IMR-90 (cell line): ENCODE data around the gene S100A2. TPM values are rescaled to one million over a fixed set of nuclear protein-coding genes. Genes with fewer than 3 reads are reported as not detected.
"Not testable (repeated sequence)": the region's sequence is repeated elsewhere in the genome, so short reads cannot be mapped to it uniquely, and the experiment has no call there.

ENCODE experiments used
- ATAC-seq: fragments of 200-7000 bp; cut with Tn5 transposase; 2 replicates; pipeline ENCODE4 v1.9.1; 2020; ENCODE audit warnings: low read depth, mild to moderate bottlenecking, moderate library complexity
- BruUV-seq: library from RNA; stranded (reverse); fragments of 400-500 nt; replicated peaks from 2 replicates; lab custom pipeline; 2021; lab: Mats Ljungman, UMichigan
- CTCF ChIA-PET: fragments of 300-600 bp; formaldehyde crosslinking; extraction: SDS; loops from one replicate; lab custom pipeline; 2021; ENCODE audit warnings: antibody characterized with exemption; lab: Yijun Ruan, JAX
- POLR2A ChIA-PET: fragments of 300-600 bp; sonication (Branson Sonifier 250); formaldehyde crosslinking; loops from one replicate; lab custom pipeline; 2022; ENCODE audit warnings: antibody characterized with exemption; ENCODE audit not compliant: unreplicated experiment; lab: Charles Lee
- DNase-seq: peaks from one replicate; pipeline ENCODE4 v3.0.0; 2013
- H2AFZ ChIP-seq: replicated peaks from 2 replicates; pipeline ENCODE3; 2013; ENCODE audit warnings: low read length, mild to moderate bottlenecking; ENCODE audit not compliant: poor library complexity
- H2AK5ac ChIP-seq: 2 replicates; pipeline ENCODE4 v1.6.1; 2013; ENCODE audit warnings: low read depth, low read length, inconsistent platforms
- H2AK9ac ChIP-seq: replicated peaks from 2 replicates; pipeline ENCODE3; 2013; ENCODE audit warnings: mild to moderate bottlenecking, low read depth, low read length, moderate library complexity; ENCODE audit not compliant: poor library complexity
- H2BK120ac ChIP-seq: 2 replicates; pipeline ENCODE4 v1.6.1; 2013; ENCODE audit warnings: low read depth, low read length, inconsistent platforms
- H2BK15ac ChIP-seq: 3 replicates; pipeline ENCODE4 v1.6.1; 2013; ENCODE audit warnings: low read depth, low read length, inconsistent platforms
- H2BK20ac ChIP-seq: 2 replicates; pipeline ENCODE4 v1.6.1; 2013; ENCODE audit warnings: low read depth, mild to moderate bottlenecking, inconsistent platforms, low read length, moderate library complexity
- H2BK5ac ChIP-seq: 2 replicates; pipeline ENCODE4 v1.6.1; 2013; ENCODE audit warnings: mild to moderate bottlenecking, low read depth, low read length, inconsistent platforms; ENCODE audit not compliant: poor library complexity, severe bottlenecking
- H3K14ac ChIP-seq: replicated peaks from 2 replicates; pipeline ENCODE4 v1.6.1; 2013; ENCODE audit warnings: low read depth, low read length, inconsistent platforms
- H3K18ac ChIP-seq: 2 replicates; pipeline ENCODE4 v1.6.1; 2013; ENCODE audit warnings: low read depth, low read length, control low read depth
- H3K23ac ChIP-seq: 2 replicates; pipeline ENCODE4 v1.6.1; 2013; ENCODE audit warnings: low read depth, low read length, inconsistent platforms
- H3K27ac ChIP-seq: 2 replicates; pipeline ENCODE4 v1.5.1; 2013; ENCODE audit warnings: mild to moderate bottlenecking, control low read depth, low read length; ENCODE audit not compliant: insufficient read depth
- H3K27me3 ChIP-seq: 2 replicates; pipeline ENCODE4 v1.6.1; 2013; ENCODE audit warnings: low read length; ENCODE audit not compliant: control insufficient read depth, insufficient read depth
- H3K36me3 ChIP-seq: 2 replicates; pipeline ENCODE4 v1.6.1; 2013; ENCODE audit warnings: low read length, mixed read lengths; ENCODE audit not compliant: control insufficient read depth, insufficient read depth
- H3K4ac ChIP-seq: 2 replicates; pipeline ENCODE4 v1.6.1; 2013; ENCODE audit warnings: low read depth, low read length, inconsistent platforms
- H3K4me1 ChIP-seq: 2 replicates; pipeline ENCODE4 v1.6.1; 2013; ENCODE audit warnings: low read length, mixed read lengths; ENCODE audit not compliant: control insufficient read depth, insufficient read depth
- H3K4me2 ChIP-seq: 2 replicates; pipeline ENCODE4 v1.6.1; 2013; ENCODE audit warnings: low read depth, mild to moderate bottlenecking, control low read depth, low read length, moderate library complexity
- H3K4me3 ChIP-seq: 2 replicates; pipeline ENCODE4 v1.5.1; 2013; ENCODE audit warnings: low read depth, mild to moderate bottlenecking, control low read depth, low read length, moderate library complexity; ENCODE audit not compliant: insufficient read depth
- H3K56ac ChIP-seq: 2 replicates; pipeline ENCODE4 v1.6.1; 2013; ENCODE audit warnings: low read length, inconsistent platforms; ENCODE audit not compliant: insufficient read depth; ENCODE audit errors: extremely low read depth
- H3K79me1 ChIP-seq, 2 experiments: 2 replicates each; pipeline ENCODE4 v1.6.1; 2013; ENCODE audit warnings: low read length in 2 of 2, inconsistent platforms in 1 of 2, low read depth in 1 of 2
- H3K9ac ChIP-seq: 2 replicates; pipeline ENCODE4 v1.6.1; 2013; ENCODE audit warnings: low read depth, low read length, control low read depth
- H3K9me1 ChIP-seq: 2 replicates; pipeline ENCODE4 v1.6.1; 2013; ENCODE audit warnings: low read length, inconsistent platforms; ENCODE audit not compliant: insufficient read depth
- H3K9me3 ChIP-seq: 2 replicates; pipeline ENCODE4 v1.6.1; 2013; ENCODE audit warnings: low read length; ENCODE audit not compliant: control insufficient read depth, insufficient read depth
- H4K20me1 ChIP-seq: 2 replicates; pipeline ENCODE4 v1.6.1; 2013; ENCODE audit warnings: low read length, inconsistent platforms; ENCODE audit not compliant: insufficient read depth
- H4K5ac ChIP-seq: 2 replicates; pipeline ENCODE4 v1.6.1; 2013; ENCODE audit warnings: mild to moderate bottlenecking, low read depth, low read length, control low read depth
- H4K8ac ChIP-seq, 2 experiments: 2 replicates each; pipeline ENCODE4 v1.6.1; 2013; ENCODE audit warnings: low read depth in 2 of 2, low read length in 2 of 2, control low read depth in 1 of 2, inconsistent platforms in 1 of 2
- H4K91ac ChIP-seq: 2 replicates; pipeline ENCODE4 v1.6.1; 2013; ENCODE audit warnings: low read depth, low read length, inconsistent platforms; ENCODE audit not compliant: insufficient read depth
- WGBS, 2 experiments: methylation state at CpG; one replicate each; pipeline versions ENCODE4 v1.1.5 to v1.1.7; 2013; ENCODE audit warnings: missing lambda C conversion rate in 2 of 2; ENCODE audit not compliant: insufficient read length in 1 of 2; ENCODE audit errors: extremely low coverage in 2 of 2; 5-methylcytosine and 5-hydroxymethylcytosine counted together
- dilution Hi-C: fragments of 300-500 bp; cut with HindIII; formaldehyde crosslinking; loops from one replicate; pipeline ENCODE4 v1.14.3; 2018; ENCODE audit warnings: low sequenced_read_pairs; ENCODE audit not compliant: unreplicated experiment
- in situ Hi-C: fragments of 300-500 bp; cut with MboI; formaldehyde crosslinking; loops from 3 replicates; pipeline ENCODE4 v1.14.3; 2019; ENCODE audit warnings: low sequenced_read_pairs, inconsistent platforms, mixed read lengths
- intact Hi-C: fragments of 100-400 bp; cut with micrococcal nuclease; formaldehyde crosslinking; loops from 2 replicates; pipeline ENCODE4 v1.10.0; 2022
- polyA plus RNA-seq, 3 experiments: library from polyadenylated mRNA; depleted of rRNA; stranded (reverse); fragments of >200 nt; gene quantifications; 2 replicates each; pipeline ENCODE4 v1.2.3, GENCODE V29; 2012; ENCODE audit warnings: low replicate concordance in 1 of 3
- total RNA-seq: library from RNA; depleted of rRNA; stranded (reverse); fragments of >200 nt; gene quantifications from 2 replicates; pipeline ENCODE4 v1.2.3, GENCODE V29; 2012

S100A2 gene
- total and polyA plus RNA-seq, 2 of the 4 experiments (the other 2 are of a cell fraction): 3.6 to 7.9 TPM

DNA sequence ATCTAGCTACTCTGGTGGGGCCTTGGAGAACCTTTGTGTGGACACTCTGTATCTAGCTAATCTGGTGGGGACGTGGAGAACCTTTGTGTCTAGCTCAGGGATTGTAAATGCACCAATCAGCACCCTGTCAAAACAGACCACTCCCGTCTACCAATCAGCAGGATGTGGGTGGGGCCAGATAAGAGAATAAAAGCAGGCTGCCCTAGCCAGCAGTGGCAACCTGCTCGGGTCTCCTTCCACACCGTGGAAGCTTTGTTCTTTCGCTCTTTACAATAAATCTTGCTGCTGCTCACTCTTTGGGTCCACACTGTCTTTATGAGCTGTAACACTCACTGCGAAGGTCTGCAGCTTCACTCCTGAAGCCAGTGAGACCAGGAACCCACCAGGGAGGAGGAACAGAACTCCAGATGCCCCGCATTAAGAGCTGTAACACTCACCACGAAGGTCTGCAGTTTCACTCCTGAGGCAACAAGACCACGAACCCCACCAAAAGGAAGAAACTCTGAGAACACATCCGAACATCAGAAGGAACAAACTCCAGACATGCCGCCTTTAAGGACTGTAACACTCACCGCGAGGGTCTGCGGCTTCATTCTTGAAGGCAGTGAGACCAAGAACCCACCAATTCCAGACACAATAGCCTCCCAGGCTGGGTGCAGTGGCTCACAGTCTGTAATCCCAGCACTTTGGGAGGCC is 43.1 kb downstream of the S100A2 start:
- in situ Hi-C loops, dilution Hi-C loops, H3K36me3 ChIP-seq: not testable (repeated sequence)

DNA sequence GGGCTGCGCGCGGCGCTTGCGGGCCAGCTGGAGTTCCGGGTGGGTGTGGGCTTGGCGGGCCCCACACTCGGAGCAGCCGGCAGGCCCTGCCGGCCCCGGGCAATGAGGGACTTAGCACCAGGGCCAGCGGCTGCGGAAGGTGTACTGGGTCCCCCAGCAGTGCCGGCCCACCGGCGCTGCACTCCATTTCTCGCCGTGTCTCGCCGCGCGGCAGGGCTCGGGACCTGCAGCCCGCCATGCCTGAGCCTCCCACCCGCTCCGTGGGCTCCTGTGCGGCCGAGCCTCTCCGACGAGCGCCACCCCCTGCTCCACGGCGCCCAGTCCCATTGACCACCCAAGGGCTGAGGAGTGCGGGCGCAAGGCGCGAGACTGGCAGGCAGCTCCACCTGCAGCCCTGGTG is 43.8 kb downstream of the S100A2 start:
- CTCF ChIA-PET: interaction anchor here (0.6 to 2.3 kb wide), 2 partner anchors 11 to 34 kb away, joined by 5 to 8 read pairs; no protein-coding TSS in a partner anchor
- intact Hi-C loops, in situ Hi-C loops: not testable (repeated sequence)

More for the DNA sequence above, 43.1 kb downstream of the S100A2 start:
- H2AK9ac ChIP-seq, H2AK5ac ChIP-seq, H2AFZ ChIP-seq, DNase-seq, CTCF ChIA-PET, H2BK120ac ChIP-seq, H4K8ac ChIP-seq, H3K14ac ChIP-seq, BruUV-seq, POLR2A ChIA-PET, H3K4me3 ChIP-seq, H3K18ac ChIP-seq, H3K4me2 ChIP-seq, H3K27me3 ChIP-seq, H3K56ac ChIP-seq, H4K91ac ChIP-seq, ATAC-seq, H4K20me1 ChIP-seq, H3K79me1 ChIP-seq, H2BK5ac ChIP-seq, H3K4ac ChIP-seq, H4K5ac ChIP-seq, H2BK15ac ChIP-seq, H2BK20ac ChIP-seq, H3K9me3 ChIP-seq, intact Hi-C loops, H3K27ac ChIP-seq, H3K9ac ChIP-seq, H3K23ac ChIP-seq: not testable (repeated sequence)
- 0 out of 2 replicates have a peak, but pooled peaks cover 10% of the 10 kb centered on the region for H3K9me1 ChIP-seq
- 85% methylated on average over 5 of the region's 14 CpGs; no CpG with 5 or more reads in 1 of the 2 experiments for WGBS, 2 experiments
- peaks cover 14% of the 10 kb centered on the region for H3K4me1 ChIP-seq

More for the DNA sequence above, 43.8 kb downstream of the S100A2 start:
- H2BK15ac ChIP-seq, H4K91ac ChIP-seq, ATAC-seq, H3K56ac ChIP-seq, H2BK5ac ChIP-seq, BruUV-seq, H3K4me2 ChIP-seq, dilution Hi-C loops, H3K27me3 ChIP-seq, H2AK5ac ChIP-seq, H3K9me3 ChIP-seq, H3K4me3 ChIP-seq, H3K36me3 ChIP-seq, H2BK120ac ChIP-seq, H3K79me1 ChIP-seq, H4K5ac ChIP-seq, H3K14ac ChIP-seq, H2BK20ac ChIP-seq, H3K18ac ChIP-seq, H2AK9ac ChIP-seq, H3K27ac ChIP-seq, H2AFZ ChIP-seq, DNase-seq, H3K4ac ChIP-seq, H3K9ac ChIP-seq, H4K20me1 ChIP-seq, H3K23ac ChIP-seq, H4K8ac ChIP-seq, POLR2A ChIA-PET: not testable (repeated sequence)
- Histone ChIP-seq H3K4me1 (peaks cover 10% of the 10 kb centered on the region), H3K9me1 (0 out of 2 replicates have a peak, but pooled peaks cover 10% of the 10 kb centered on the region)
- WGBS, 2 experiments: 95% methylated on average over 4 of the region's 37 CpGs; no CpG with 5 or more reads in 1 of the 2 experiments
